GM23338 (cell line): ENCODE measurements around the gene APPL2. TPM values are rescaled to one million over a fixed set of nuclear protein-coding genes. Genes with fewer than 3 reads are reported as not detected.

Experiments
- ATAC-seq: fragments of 200-7000 bp; cut with Tn5 transposase; 3 replicates; pipeline ENCODE4 v1.9.1; 2020
- DNase-seq: peaks from one replicate; pipeline ENCODE4 v3.0.0-alpha.2; 2015; ENCODE audit warnings: low spot score
- H2AFZ ChIP-seq: fragments of 200-600 bp; sonication (generic); 2 replicates; pipeline ENCODE4 v1.8.0; 2016; ENCODE audit warnings: antibody characterized with exemption, mild to moderate bottlenecking, moderate library complexity
- H3F3A ChIP-seq: fragments of 200-600 bp; sonication (generic); replicated peaks from 2 replicates; pipeline ENCODE4 v1.8.0; 2017; ENCODE audit warnings: antibody characterized with exemption, mixed run types, low read depth
- H3K27ac ChIP-seq: fragments of 200-600 bp; sonication (generic); 2 replicates; pipeline ENCODE4 v1.6.1; 2016; ENCODE audit warnings: low read depth
- H3K27me3 ChIP-seq: fragments of 200-600 bp; sonication (generic); 2 replicates; pipeline ENCODE4 v1.8.0; 2016; ENCODE audit warnings: mild to moderate bottlenecking, mixed run types, moderate library complexity; ENCODE audit not compliant: insufficient read depth
- H3K36me3 ChIP-seq: fragments of 200-600 bp; sonication (generic); 2 replicates; pipeline ENCODE4 v1.8.0; 2016; ENCODE audit warnings: mild to moderate bottlenecking; ENCODE audit not compliant: insufficient read depth
- H3K4me1 ChIP-seq: fragments of 200-600 bp; sonication (generic); 2 replicates; pipeline ENCODE4 v1.8.0; 2016; ENCODE audit warnings: mild to moderate bottlenecking, moderate library complexity; ENCODE audit not compliant: insufficient read depth
- H3K4me2 ChIP-seq: fragments of 200-600 bp; sonication (generic); 2 replicates; pipeline ENCODE4 v1.7.1; 2017; ENCODE audit warnings: mixed run types
- H3K4me3 ChIP-seq: fragments of 200-600 bp; sonication (generic); 2 replicates; pipeline ENCODE4 v1.6.1; 2016; ENCODE audit warnings: mixed run types
- H3K79me2 ChIP-seq: fragments of 200-600 bp; sonication (generic); replicated peaks from 2 replicates; pipeline ENCODE4 v1.8.0; 2017; ENCODE audit warnings: mild to moderate bottlenecking; ENCODE audit not compliant: insufficient read depth
- H3K9me2 ChIP-seq: fragments of 200-600 bp; sonication (generic); 2 replicates; pipeline ENCODE4 v1.8.0; 2017; ENCODE audit not compliant: insufficient read depth
- H4K20me1 ChIP-seq: fragments of 200-600 bp; sonication (generic); replicated peaks from 2 replicates; pipeline ENCODE4 v1.8.0; 2017; ENCODE audit warnings: mild to moderate bottlenecking; ENCODE audit not compliant: insufficient read depth
- H3K27ac Mint-ChIP-seq: 2 replicates; pipeline ENCODE4 v1.8.0; 2020; ENCODE audit warnings: inconsistent platforms, mild to moderate bottlenecking, moderate library complexity, mixed read lengths
- H3K27me3 Mint-ChIP-seq: 3 replicates; pipeline ENCODE4 v1.8.0; 2022; ENCODE audit warnings: low read depth, mild to moderate bottlenecking, moderate library complexity, mixed read lengths, inconsistent platforms; ENCODE audit not compliant: insufficient read depth, poor library complexity
- H3K36me3 Mint-ChIP-seq: 3 replicates; pipeline ENCODE4 v1.8.0; 2021; ENCODE audit warnings: low read depth, mild to moderate bottlenecking, inconsistent platforms, moderate library complexity, mixed read lengths
- H3K4me1 Mint-ChIP-seq: 3 replicates; pipeline ENCODE4 v1.8.0; 2020; ENCODE audit warnings: mild to moderate bottlenecking, inconsistent platforms, mixed read lengths
- H3K4me3 Mint-ChIP-seq: 3 replicates; pipeline ENCODE4 v1.8.0; 2021; ENCODE audit warnings: moderate library complexity, mild to moderate bottlenecking, inconsistent platforms, mixed read lengths
- H3K9me3 Mint-ChIP-seq: 3 replicates; pipeline ENCODE4 v1.8.0; 2020; ENCODE audit warnings: moderate library complexity, mild to moderate bottlenecking, inconsistent platforms, mixed read lengths
- CREB1 ChIP-seq: fragments of 250-450 bp; sonication (Bioruptor Pico); IDR thresholded peaks from 2 replicates; pipeline ENCODE4 v1.5.0; 2020; ENCODE audit warnings: low read depth, mild to moderate bottlenecking, moderate library complexity
- CTCF ChIP-seq, 2 experiments: fragments of 200-600 bp in 1 of 2; sonication (generic) in 1 of 2; conservative IDR thresholded peaks; 2 replicates each; pipeline versions ENCODE4 v1.5.1 to v1.6.1; 2016 to 2017; ENCODE audit warnings: antibody characterized with exemption in 2 of 2, low read depth in 2 of 2, mild to moderate bottlenecking in 2 of 2, moderate library complexity in 1 of 2
- EZH2 ChIP-seq: fragments of 200-600 bp; sonication (generic); IDR thresholded peaks from one replicate; pipeline ENCODE4 v1.8.0; 2017; ENCODE audit warnings: antibody characterized with exemption, mild to moderate bottlenecking, low read depth; ENCODE audit not compliant: unreplicated experiment
- EZH2phosphoT487 ChIP-seq: fragments of 200-600 bp; sonication (generic); IDR thresholded peaks from one replicate; pipeline ENCODE4 v1.8.1; 2018; ENCODE audit warnings: antibody characterized with exemption; ENCODE audit not compliant: unreplicated experiment
- JUNB ChIP-seq: IDR thresholded peaks from one replicate; pipeline ENCODE4 v1.6.1; 2016; ENCODE audit warnings: antibody characterized with exemption; ENCODE audit not compliant: unreplicated experiment
- NANOG ChIP-seq: IDR thresholded peaks from 2 replicates; pipeline ENCODE4 v1.6.1; 2016; ENCODE audit warnings: antibody characterized with exemption, borderline replicate concordance
- ZNF331 ChIP-seq: fragments of 250-450 bp; sonication (Bioruptor Pico); IDR thresholded peaks from 2 replicates; pipeline ENCODE4 v1.5.0; 2020; ENCODE audit warnings: low read depth, mild to moderate bottlenecking, moderate library complexity
- ZNF462 ChIP-seq: fragments of 250-450 bp; sonication (Bioruptor Pico); IDR thresholded peaks from 2 replicates; pipeline ENCODE4 v1.5.0; 2020; ENCODE audit warnings: mild to moderate bottlenecking, moderate library complexity
- polyA plus RNA-seq: library from polyadenylated mRNA; unstranded; fragments of >200 nt; fragmentation: Nextera tagmentation; extraction: Ambion mirVana; gene quantifications from 2 replicates; pipeline ENCODE4 v1.2.1, GENCODE V29; 2016
- total RNA-seq: library from RNA; depleted of rRNA; stranded (reverse); fragments of >200 nt; shearing (Covaris generic); gene quantifications from 2 replicates; pipeline ENCODE4 v1.2.3, GENCODE V29; 2014

APPL2 gene
- total and polyA plus RNA-seq, 2 experiments from 2014 or later, result 9.3 to 17.4 TPM

GRCh38 chr12:105227879-105228278 lies 8.1 kb downstream of the APPL2 start (continued):
- TF ChIP-seq ZNF462, result no peak

GRCh38 chr12:105226219-105226618 lies 9.8 kb downstream of the APPL2 start:
- Histone ChIP-seq H3K9me2 (no peaks in the 10 kb centered on the region), H3K4me1 (peaks cover 6% of the 10 kb centered on the region), H2AFZ (no peak overlapping the region), H3K27me3 (no peaks in the 10 kb centered on the region), H3F3A (no peaks in the 10 kb centered on the region), H3K79me2 (peaks cover 14% of the 10 kb centered on the region), H4K20me1 (no peaks in the 10 kb centered on the region), H3K4me2 (no peak overlapping the region), H3K36me3 (no peaks in the 10 kb centered on the region; the same call in 1 of the 2 replicates), H3K4me3 (no peak overlapping the region), H3K27ac (no peak overlapping the region)
- Mint-ChIP-seq H3K27me3 (peaks cover 1% of the 10 kb centered on the region), H3K27ac (no peak overlapping the region), H3K4me1 (peaks cover 13% of the 10 kb centered on the region), H3K4me3 (no peak overlapping the region), H3K9me3 (no peaks in the 10 kb centered on the region), H3K36me3 (peaks cover 13% of the 10 kb centered on the region)
- DNase-seq (peak; percentile 9), ATAC-seq (peak; percentile 35; the same call in 1 of the 3 replicates)
- TF ChIP-seq EZH2, result no peak
- TF ChIP-seq CREB1 (CRISPR knock-in tag), result no peak
- TF ChIP-seq ZNF462, result no peak
- TF ChIP-seq EZH2phosphoT487, result no peak
- TF ChIP-seq ZNF331 (CRISPR knock-in tag), result no peak
- TF ChIP-seq NANOG, result no peak
- TF ChIP-seq CTCF (conservative IDR thresholded peaks at IDR 0.05; ENCODE audit: low read depth in 2 of 2), result no peak
- no peak for TF ChIP-seq JUNB
